Spleen (tissue), 7 donors: ENCODE results near the gene KIF5C.

Experiments used
- CTCF ChIP-seq, 11 experiments: fragments of 200-600 bp in 7 of 11; fragments of 450-650 bp in 4 of 11; sonication (generic) in 4 of 11; IDR thresholded peaks in 8 of 11; conservative IDR thresholded peaks in 3 of 11; 1 replicate in 7 of 11; 2 replicates in 4 of 11; pipeline versions ENCODE4 v1.4.0 to v1.8.0; 2016 to 2021; ENCODE audit warnings: antibody characterized with exemption in 11 of 11, inconsistent platforms in 4 of 11, mild to moderate bottlenecking in 1 of 11
- POLR2AphosphoS5 ChIP-seq, 3 donors: sonication (generic); formaldehyde crosslinking; IDR thresholded peaks; one replicate each; pipeline ENCODE4 v1.5.1; 2017; ENCODE audit warnings: antibody characterized with exemption in 3 of 3
- donor health status: DM: no; HTN: no; CAD: no; lungs with moderate emphysema.
- donor health status: DM: no; HTN: no; CAD: no.
- donor health status: DM: no; HTN: no; CAD: no.

- TF ChIP-seq CTCF (IDR thresholded peaks at IDR 0.05 in 8 of 11, conservative IDR thresholded peaks at IDR 0.05 in 3 of 11) (no peak), POLR2AphosphoS5 (IDR thresholded peaks at IDR 0.05) (no peak)
Observed at GRCh38 chr2:148913492-148913891, 38.5 kb downstream of the KIF5C start.
